SKM-1 treated with dmso at 0.1 percent for 144 hours (cell line): ENCODE results near the gene TTC38.

Source experiments
- DNase-seq: peaks from one replicate; lab custom pipeline; 2025; ENCODE audit not compliant: unreplicated experiment; lab: John Stamatoyannopoulos, UW

The TTC38 gene

DNA sequence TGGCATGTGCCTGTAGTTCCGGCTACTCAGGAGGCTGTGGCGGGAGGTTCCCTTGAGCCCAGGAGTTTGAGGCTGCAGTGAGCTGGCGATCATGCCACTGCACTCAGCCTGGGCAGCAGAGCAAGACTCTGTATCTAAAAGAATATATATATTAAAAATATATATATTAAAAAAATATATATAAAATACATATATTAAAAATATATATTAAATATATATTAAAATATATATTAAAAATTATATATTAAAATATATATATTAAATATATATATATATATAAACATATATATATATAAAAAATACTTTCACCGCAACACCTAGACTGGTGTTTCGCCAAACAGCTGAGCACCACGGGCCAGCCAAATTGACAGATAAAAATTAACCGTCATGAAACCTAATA lies 8.8 kb downstream of the TTC38 start:
- no peak for DNase-seq

GRCh38 chr22:46278656-46279645 lies 11.1 kb downstream of the TTC38 start:
- DNase-seq = no peak

DNA sequence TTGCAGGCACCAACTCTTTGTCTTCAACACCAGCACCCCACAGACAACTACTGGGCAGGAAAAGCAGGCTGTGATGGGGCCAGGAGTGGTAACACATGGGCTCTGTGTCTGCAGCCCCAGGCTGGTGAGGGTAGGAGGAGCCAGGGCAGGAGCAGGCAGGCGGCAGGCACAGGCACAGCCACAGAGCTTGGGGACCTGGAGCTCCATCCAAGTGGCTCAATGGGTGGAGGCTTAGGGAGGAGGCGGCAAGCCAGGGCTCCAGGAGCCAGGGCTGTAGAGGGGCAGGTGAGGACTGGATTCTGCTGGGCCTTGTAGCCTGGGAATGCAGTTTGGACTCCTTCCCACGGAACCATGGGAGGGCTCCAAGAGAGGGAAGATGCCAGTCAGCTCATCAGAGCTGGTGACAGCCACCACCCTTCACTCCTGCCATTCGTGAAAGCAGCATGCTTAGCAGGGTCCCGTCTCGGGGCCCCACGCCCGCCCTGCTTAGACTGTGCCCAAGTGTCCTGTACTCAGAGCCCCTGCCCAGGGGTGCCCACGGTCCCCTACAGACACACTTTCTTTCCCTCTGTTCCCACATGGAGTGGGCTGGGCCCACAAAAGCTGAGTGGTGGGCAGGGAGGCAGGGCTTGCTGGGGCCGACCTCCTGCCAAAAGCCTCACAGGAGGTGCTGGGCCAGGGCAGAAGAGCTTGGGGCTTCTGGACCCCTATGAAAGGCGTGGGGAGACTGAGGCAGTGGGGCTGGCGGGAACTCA lies 12.4 kb downstream of the TTC38 start:
- no peak for DNase-seq

DNA sequence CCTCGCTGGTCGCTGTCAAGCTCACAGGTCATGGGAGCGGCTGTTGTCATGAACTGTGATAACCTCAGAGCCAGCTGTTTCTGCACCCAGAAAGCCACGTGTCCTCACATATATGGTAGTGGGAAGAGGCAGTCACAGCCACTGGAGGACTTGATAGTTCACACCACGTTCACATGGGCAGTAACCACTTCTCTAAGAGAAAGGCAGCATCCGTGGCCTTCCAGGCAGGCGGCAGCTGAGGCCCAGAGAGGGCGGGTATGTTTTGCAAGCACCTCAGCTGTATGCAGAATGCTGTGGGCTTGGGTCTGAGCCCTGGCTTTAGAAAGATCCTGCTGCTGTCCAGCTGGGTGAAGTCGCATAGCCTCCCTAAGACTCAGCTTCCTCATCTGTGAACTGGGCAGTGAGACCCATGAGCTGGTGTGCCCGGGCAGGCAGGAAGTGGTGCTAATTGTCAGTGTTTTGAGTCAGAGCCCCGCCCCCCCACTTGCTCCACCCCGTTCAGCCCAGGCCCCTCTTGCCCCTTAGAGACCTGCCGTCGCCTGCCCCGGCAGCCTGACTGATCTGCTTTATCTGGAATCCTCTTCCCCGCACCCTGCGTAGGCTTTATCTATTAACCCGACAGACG lies 13.3 kb downstream of the TTC38 start:
- DNase-seq = no peak

GRCh38 chr22:46281866-46282678 lies 14.3 kb downstream of the TTC38 start:
- DNase-seq = no peak

- DNase-seq = no peak
Measured at GRCh38 chr22:46286006-46286405, 18.2 kb downstream of the TTC38 start.

GRCh38 chr22:46286941-46287872 lies 19.4 kb downstream of the TTC38 start:
- DNase-seq = no peak

- no peak for DNase-seq
Measured at GRCh38 chr22:46287873-46288751, 20.3 kb downstream of the TTC38 start.

- no peak for DNase-seq
Measured at GRCh38 chr22:46288846-46289243, 21.0 kb downstream of the TTC38 start.

GRCh38 chr22:46289244-46289891 lies 21.6 kb downstream of the TTC38 start:
- DNase-seq = no peak

DNA sequence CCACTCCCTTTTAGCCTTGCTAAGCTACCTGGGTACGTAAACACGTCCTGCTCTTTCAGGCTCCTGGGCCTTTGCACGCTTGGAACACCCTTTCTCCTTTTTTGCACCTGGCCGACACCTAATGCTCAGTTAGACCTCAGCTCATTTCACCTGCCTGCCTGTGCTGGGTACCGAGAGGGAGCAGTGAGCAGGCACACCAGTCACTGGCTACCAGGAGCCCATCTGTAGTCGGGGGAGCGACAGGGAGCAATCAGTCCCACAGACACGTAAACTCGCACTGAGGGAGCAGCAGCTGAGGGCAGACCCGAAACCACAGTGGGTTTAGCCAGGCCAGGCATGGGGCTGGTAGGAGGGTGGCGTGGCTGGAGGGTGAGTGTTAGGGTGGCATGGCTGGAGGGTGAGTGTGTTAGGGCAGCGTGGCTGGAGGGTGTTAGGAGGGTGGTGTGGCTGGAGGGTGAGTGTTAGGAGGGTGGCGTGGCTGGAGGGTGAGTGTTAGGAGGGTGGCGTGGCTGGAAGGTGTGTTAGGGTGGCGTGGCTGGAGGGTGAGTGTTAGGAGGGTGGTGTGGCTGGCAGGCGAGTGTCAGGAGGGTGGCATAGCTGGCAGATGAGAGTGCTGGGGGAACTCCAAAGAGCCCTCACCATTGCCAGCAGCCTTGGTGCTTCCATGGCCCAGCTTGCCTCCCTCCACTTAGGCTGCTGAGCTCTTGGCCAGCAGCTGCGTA lies 22.5 kb downstream of the TTC38 start:
- DNase-seq = no peak

DNA sequence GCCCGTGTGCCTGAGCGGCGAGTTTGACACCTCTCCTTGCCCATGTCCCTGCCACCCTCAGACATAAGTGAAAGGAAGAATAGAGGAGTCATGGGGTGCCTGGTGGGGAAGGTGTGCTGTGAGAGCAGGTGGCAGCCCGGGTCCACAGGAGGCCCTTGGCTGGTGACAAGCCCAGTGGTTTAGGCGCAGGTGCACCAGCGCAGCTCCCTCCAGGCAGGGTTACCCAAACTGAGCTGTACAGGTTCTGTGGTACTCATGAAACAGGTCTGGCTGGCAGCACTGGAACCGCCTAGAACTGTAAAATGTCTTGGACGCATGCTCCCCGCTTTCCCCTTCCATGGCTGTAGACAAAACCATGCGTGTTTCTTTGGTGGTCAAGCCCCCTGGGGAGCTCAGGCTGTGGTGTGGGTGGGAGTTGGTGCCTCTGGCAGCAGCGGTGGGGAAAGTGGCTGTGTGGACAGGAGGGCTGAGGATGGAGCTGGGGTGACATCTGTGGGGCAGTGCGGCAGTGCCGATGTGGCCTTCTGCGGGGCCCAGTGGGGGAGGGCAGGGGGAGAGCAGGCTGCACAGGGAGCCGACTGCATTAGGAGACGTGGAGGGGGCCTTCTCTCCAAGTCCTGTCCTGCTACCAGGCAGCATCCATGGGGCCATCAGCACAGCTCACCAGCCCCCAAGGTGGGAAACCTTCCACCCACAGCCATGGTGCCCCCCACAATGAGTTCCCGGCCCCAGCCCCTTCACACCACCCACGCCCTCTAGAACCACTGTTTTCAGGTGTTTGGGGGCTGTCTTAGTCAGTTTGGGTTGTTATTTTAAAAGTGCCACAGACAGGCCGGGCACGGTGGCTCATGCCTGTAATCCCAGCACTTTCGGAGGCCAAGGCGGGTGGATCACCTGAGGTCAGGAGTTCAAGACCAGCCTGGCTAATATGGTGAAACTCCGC lies 23.3 kb downstream of the TTC38 start:
- no peak for DNase-seq

DNA sequence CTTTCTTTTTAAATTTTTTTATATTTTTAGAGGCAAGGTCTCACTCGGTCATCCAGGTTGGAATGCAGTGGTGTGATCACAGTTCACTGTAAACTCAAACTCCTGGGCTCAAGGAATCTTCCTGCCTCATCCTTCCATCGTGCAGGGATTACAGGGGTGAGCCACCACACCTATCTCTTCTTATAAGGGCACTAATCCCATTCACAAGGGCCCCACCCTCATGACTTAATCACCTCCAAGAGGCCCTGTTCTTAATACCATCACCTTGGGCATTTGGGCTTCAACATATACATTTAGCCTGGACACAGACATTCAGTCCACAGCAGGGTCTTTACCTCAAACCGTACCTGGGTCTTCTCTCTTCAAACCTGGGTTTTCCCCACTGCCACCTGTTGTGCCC lies 24.4 kb downstream of the TTC38 start:
- no peak for DNase-seq

- DNase-seq = no peak
Measured at GRCh38 chr22:46292732-46293131, 24.9 kb downstream of the TTC38 start.

- no peak for DNase-seq
Measured at GRCh38 chr22:46293577-46294260, 25.9 kb downstream of the TTC38 start.

DNA sequence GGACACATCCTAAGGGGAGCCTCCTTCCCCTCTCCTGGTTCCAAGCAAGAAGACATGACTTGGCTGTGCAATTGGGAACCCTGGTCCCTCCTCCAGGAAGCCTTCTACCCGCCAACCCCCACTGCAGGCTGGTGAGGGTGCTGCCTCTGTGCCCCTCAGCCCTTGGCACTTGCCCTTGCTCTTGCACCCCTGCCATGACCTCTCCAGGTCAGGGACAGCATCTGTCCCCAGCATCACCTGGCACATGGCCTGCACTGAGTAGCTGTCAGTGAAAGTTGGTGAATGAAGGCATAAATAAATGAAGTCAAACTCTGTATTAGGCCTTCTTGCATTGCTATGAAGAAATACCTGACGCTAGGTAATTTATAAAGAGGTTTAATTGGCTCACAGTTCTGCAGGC lies 27.0 kb downstream of the TTC38 start:
- DNase-seq = no peak
